Breast epithelium (tissue), 4 donors: ENCODE measurements around the gene ASB5. TPM values are rescaled to one million over a fixed set of nuclear protein-coding genes. Genes with fewer than 3 reads are reported as not detected.
"Not testable (repeated sequence)": the region's sequence is repeated elsewhere in the genome, so short reads cannot be mapped to it uniquely, and the experiment has no call there.

Source experiments
- DNase-seq, 2 donors: peaks; one replicate each; pipeline ENCODE4 v3.0.0-alpha.2; 2019; ENCODE audit warnings: low spot score in 2 of 2
- H3K27ac ChIP-seq, 2 donors: fragments of 200-600 bp; sonication (generic) in 1 of 2; one replicate each; pipeline ENCODE4 v1.5.1; 2016 to 2019; ENCODE audit warnings: mild to moderate bottlenecking in 1 of 2
- H3K27me3 ChIP-seq, 2 donors: fragments of 200-600 bp; sonication (generic) in 1 of 2; one replicate each; pipeline versions ENCODE4 v1.5.1 to v1.6.0; 2017 to 2019; ENCODE audit warnings: control low read depth in 1 of 2, mild to moderate bottlenecking in 1 of 2
- H3K36me3 ChIP-seq: fragments of 200-600 bp; one replicate; pipeline ENCODE4 v1.5.1; 2019
- H3K4me1 ChIP-seq, 2 donors: fragments of 200-600 bp; sonication (generic); one replicate each; pipeline ENCODE4 v1.5.1; 2016 to 2019; ENCODE audit warnings: control low read depth in 1 of 2
- H3K4me3 ChIP-seq, 3 donors: fragments of 200-600 bp; sonication (generic); 1 replicate in 2 of 3; 2 replicates in 1 of 3; pipeline ENCODE4 v1.5.1; 2016 to 2019; ENCODE audit warnings: mild to moderate bottlenecking in 3 of 3, moderate library complexity in 2 of 3
- H3K9me3 ChIP-seq, 2 donors: fragments of 200-600 bp; sonication (generic) in 1 of 2; one replicate each; pipeline ENCODE4 v1.5.1; 2016 to 2019; ENCODE audit warnings: control low read depth in 1 of 2
- CTCF ChIP-seq, 3 donors: fragments of 450-650 bp; IDR thresholded peaks; one replicate each; pipeline ENCODE4 v1.5.1; 2016 to 2017; ENCODE audit warnings: antibody characterized with exemption in 3 of 3, mild to moderate bottlenecking in 3 of 3, moderate library complexity in 3 of 3
- POLR2A ChIP-seq: fragments of 450-650 bp; IDR thresholded peaks from one replicate; pipeline ENCODE4 v1.6.1; 2016; ENCODE audit warnings: antibody characterized with exemption, mild to moderate bottlenecking, moderate library complexity
- POLR2AphosphoS5 ChIP-seq, 3 donors: sonication (generic); formaldehyde crosslinking; IDR thresholded peaks; one replicate each; pipeline ENCODE4 v1.6.1; 2017; ENCODE audit warnings: antibody characterized with exemption in 3 of 3
- intact Hi-C: fragments of 100-400 bp; cut with DNase I; formaldehyde crosslinking; loops from one replicate; pipeline ENCODE4 v1.15.1; 2023; ENCODE audit warnings: low total_unique reads
- total RNA-seq, 3 donors: library from RNA; depleted of rRNA; stranded (reverse); fragments of >200 nt; gene quantifications; one replicate each; pipeline ENCODE4 v1.1.0, GENCODE V29; 2016

The ASB5 gene
- total RNA-seq, 3 donors from 2014 or later: not detected

- H3K27me3 ChIP-seq: no peaks in the 10 kb centered on the region
- intact Hi-C loops: no loop called here
- DNase-seq: no peak
- no peaks in the 10 kb centered on the region for H3K9me3 ChIP-seq
- no peaks in the 10 kb centered on the region for H3K36me3 ChIP-seq
- H3K4me3 ChIP-seq: no peak overlapping the region
- H3K4me1 ChIP-seq: no peaks in the 10 kb centered on the region
- no peak for TF ChIP-seq POLR2A
- no peak overlapping the region for H3K27ac ChIP-seq
Observed at GRCh38 chr4:176300565-176300964, 31.5 kb upstream of the ASB5 start.

- no peak for DNase-seq
- Histone ChIP-seq H3K36me3 (no peaks in the 10 kb centered on the region), H3K27me3 (no peaks in the 10 kb centered on the region), H3K9me3 (no peaks in the 10 kb centered on the region), H3K4me3 (no peak overlapping the region), H3K27ac (no peak overlapping the region), H3K4me1 (no peaks in the 10 kb centered on the region)
- TF ChIP-seq POLR2AphosphoS5 (IDR thresholded peaks at IDR 0.05) (no peak), POLR2A (no peak), CTCF (IDR thresholded peaks at IDR 0.05) (no peak)
- intact Hi-C loops: no loop called here
Observed at GRCh38 chr4:176300036-176300435, 31.0 kb upstream of the ASB5 start.

GRCh38 chr4:176298664-176299063 lies 29.6 kb upstream of the ASB5 start:
- no peaks in the 10 kb centered on the region for H3K9me3 ChIP-seq
- DNase-seq: no peak
- intact Hi-C loops: no loop called here
- TF ChIP-seq POLR2A (no peak), CTCF (IDR thresholded peaks at IDR 0.05) (no peak), POLR2AphosphoS5 (IDR thresholded peaks at IDR 0.05) (no peak)
- no peaks in the 10 kb centered on the region for H3K36me3 ChIP-seq
- H3K4me3 ChIP-seq: no peak overlapping the region
- H3K27me3 ChIP-seq: no peaks in the 10 kb centered on the region
- H3K4me1 ChIP-seq: no peaks in the 10 kb centered on the region
- H3K27ac ChIP-seq: no peak overlapping the region

GRCh38 chr4:176295907-176296306 lies 26.9 kb upstream of the ASB5 start:
- H3K36me3 ChIP-seq, H3K4me3 ChIP-seq, H3K27me3 ChIP-seq, H3K4me1 ChIP-seq, DNase-seq, H3K27ac ChIP-seq, intact Hi-C loops, H3K9me3 ChIP-seq: not testable (repeated sequence)

- intact Hi-C loops: loop anchor here (1.0 kb wide), 1 partner anchor 14 kb away; no protein-coding TSS in a partner anchor
- TF ChIP-seq POLR2AphosphoS5 (IDR thresholded peaks at IDR 0.05): no peak
- TF ChIP-seq CTCF (IDR thresholded peaks at IDR 0.05): no peak
- no peak for TF ChIP-seq POLR2A
- no peaks in the 10 kb centered on the region for H3K27me3 ChIP-seq
- H3K9me3 ChIP-seq: no peaks in the 10 kb centered on the region
- no peaks in the 10 kb centered on the region for H3K4me1 ChIP-seq
- no peak for DNase-seq
- H3K4me3 ChIP-seq: no peak overlapping the region
- no peak overlapping the region for H3K27ac ChIP-seq
- no peaks in the 10 kb centered on the region for H3K36me3 ChIP-seq
Observed at GRCh38 chr4:176293660-176294059, 24.6 kb upstream of the ASB5 start.

- Histone ChIP-seq H3K9me3 (no peaks in the 10 kb centered on the region), H3K4me3 (no peak overlapping the region), H3K27ac (no peak overlapping the region), H3K27me3 (no peaks in the 10 kb centered on the region), H3K4me1 (no peaks in the 10 kb centered on the region), H3K36me3 (no peaks in the 10 kb centered on the region)
- no peak for TF ChIP-seq POLR2AphosphoS5 (IDR thresholded peaks at IDR 0.05)
- TF ChIP-seq POLR2A: no peak
- TF ChIP-seq CTCF (IDR thresholded peaks at IDR 0.05): no peak
- intact Hi-C loops: loop anchor here (1.0 kb wide), 1 partner anchor 14 kb away; no protein-coding TSS in a partner anchor
- DNase-seq: no peak
Observed at GRCh38 chr4:176292920-176293319, 23.9 kb upstream of the ASB5 start.
